Measurements from ENCODE around the gene OOEP. TPM values are rescaled to one million over a fixed set of nuclear protein-coding genes. Genes with fewer than 3 reads are reported as not detected.
A peak's percentile ranks its signal among the peaks of the same experiment; 100 is the strongest.

OOEP gene
- total and polyA plus RNA-seq, 2 donors (not counting 1 experiment from before 2014, with no cell fraction given), result 0.70 TPM; not detected in 1

DNA sequence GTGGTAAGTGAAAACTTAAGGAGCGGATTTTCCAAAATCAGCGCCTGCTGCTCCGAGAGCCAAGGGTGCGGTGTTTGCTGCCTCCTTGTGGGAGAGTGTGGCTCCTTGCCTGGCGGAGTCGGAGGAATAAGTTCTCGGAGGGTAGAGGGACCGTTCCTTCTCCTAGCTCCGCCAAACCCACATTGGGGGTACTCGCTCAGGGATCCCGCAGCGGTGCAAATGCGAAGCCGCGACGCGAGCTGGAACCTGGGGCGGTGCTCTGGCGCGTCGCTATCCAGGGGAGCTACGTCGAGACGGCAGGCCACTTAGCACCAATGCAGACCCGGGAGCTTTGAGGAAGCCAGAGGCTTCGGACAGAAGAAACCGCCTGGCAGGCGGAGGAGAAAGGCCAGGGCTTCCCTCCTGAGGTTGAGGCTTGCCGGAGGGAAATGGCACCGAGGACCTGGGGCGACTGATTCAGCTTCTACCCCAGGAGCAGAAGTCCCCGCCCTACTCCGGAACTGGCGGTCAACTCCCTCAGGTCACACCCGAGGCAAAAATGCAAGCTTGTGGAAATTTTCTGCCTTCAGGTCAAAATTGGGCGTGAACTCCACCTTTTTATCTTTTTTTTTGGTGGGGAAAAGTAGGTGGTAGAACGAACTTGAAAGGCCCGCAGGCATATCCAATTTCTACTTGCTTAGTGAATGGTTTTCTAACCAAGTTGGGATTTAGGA is 19.3 kb upstream of the OOEP start:
- intact Hi-C loops (cut with micrococcal nuclease), result no loop called here
- H3K79me2 ChIP-seq (ENCODE audit: control insufficient read depth, insufficient read depth, low read length), result no peaks in the 10 kb centered on the region
- H3K27ac ChIP-seq (ENCODE audit: low read length in 2 of 2), result peak overlapping the region in 1 of 2 donors; percentile 10
- Mint-ChIP-seq H3K4me1 (peaks cover 7% of the 10 kb centered on the region), H3K4me3 (peak overlapping the region; percentile 87), H3K27me3 (no peaks in the 10 kb centered on the region), H3K9me3 (ENCODE audit: insufficient read depth) (no peaks in the 10 kb centered on the region), H3K27ac (peak overlapping the region; percentile 61)
- H4K20me1 ChIP-seq (ENCODE audit: control insufficient read depth, insufficient read depth, low read length, poor library complexity, severe bottlenecking), result no peaks in the 10 kb centered on the region
- peak overlapping the region; percentile 88 for H2AFZ ChIP-seq (ENCODE audit: insufficient read depth, low read depth, low read length, poor library complexity, severe bottlenecking)
- TF ChIP-seq EZH2 (IDR thresholded peaks at IDR 0.05; ENCODE audit: borderline replicate concordance, insufficient read depth, low read depth, low read length, poor library complexity, severe bottlenecking), result no peak
- TF ChIP-seq, protein P1, sequence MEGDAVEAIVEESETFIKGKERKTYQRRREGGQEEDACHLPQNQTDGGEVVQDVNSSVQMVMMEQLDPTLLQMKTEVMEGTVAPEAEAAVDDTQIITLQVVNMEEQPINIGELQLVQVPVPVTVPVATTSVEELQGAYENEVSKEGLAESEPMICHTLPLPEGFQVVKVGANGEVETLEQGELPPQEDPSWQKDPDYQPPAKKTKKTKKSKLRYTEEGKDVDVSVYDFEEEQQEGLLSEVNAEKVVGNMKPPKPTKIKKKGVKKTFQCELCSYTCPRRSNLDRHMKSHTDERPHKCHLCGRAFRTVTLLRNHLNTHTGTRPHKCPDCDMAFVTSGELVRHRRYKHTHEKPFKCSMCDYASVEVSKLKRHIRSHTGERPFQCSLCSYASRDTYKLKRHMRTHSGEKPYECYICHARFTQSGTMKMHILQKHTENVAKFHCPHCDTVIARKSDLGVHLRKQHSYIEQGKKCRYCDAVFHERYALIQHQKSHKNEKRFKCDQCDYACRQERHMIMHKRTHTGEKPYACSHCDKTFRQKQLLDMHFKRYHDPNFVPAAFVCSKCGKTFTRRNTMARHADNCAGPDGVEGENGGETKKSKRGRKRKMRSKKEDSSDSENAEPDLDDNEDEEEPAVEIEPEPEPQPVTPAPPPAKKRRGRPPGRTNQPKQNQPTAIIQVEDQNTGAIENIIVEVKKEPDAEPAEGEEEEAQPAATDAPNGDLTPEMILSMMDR (IDR thresholded peaks at IDR 0.05), result peak; percentile 16
- H3K9ac ChIP-seq (ENCODE audit: low read length), result peak overlapping the region; percentile 75
- peaks cover 3 to 15% of the 10 kb centered on the region in 2 donors for H3K4me1 ChIP-seq (ENCODE audit: control insufficient read depth in 2 of 2, insufficient read depth in 2 of 2, low read length in 2 of 2)
- H3K27me3 ChIP-seq (replicated peaks in 1 of 4; ENCODE audit: control extremely low read depth in 1 of 4, control insufficient read depth in 3 of 4, insufficient read depth in 4 of 4, low read length in 3 of 4), result no peaks in the 10 kb centered on the region
- no peaks in the 10 kb centered on the region for H3K36me3 ChIP-seq (replicated peaks in 1 of 2; ENCODE audit: control extremely low read depth in 1 of 2, control insufficient read depth in 1 of 2, extremely low read depth in 1 of 2, insufficient read depth in 2 of 2, low read length in 1 of 2)
- ChIA-PET POLR2A (interaction anchor here (0.5 kb wide), 1 partner anchor 1853 kb away, joined by 3 read pairs; no protein-coding TSS in a partner anchor), CTCF (interaction anchor here (0.6 to 1.7 kb wide), 5 partner anchors 50 to 263 kb away, joined by 3 to 4 read pairs (median 3); no protein-coding TSS in a partner anchor)
- H3K4me3 ChIP-seq (ENCODE audit: control extremely low read depth in 1 of 5, extremely low read depth in 1 of 5, insufficient read depth in 1 of 5, low read depth in 2 of 5, low read length in 4 of 5), result peak overlapping the region; percentile 58 to 83 (median 65)
- ATAC-seq (ENCODE audit: low read depth), result peak; percentile 80
- under 1% methylated on average over 29 of the region's 38 CpGs for WGBS (ENCODE audit: insufficient coverage)
- DNase-seq, result peak; percentile 52
- H3K9me3 ChIP-seq (ENCODE audit: control extremely low read depth in 1 of 3, control insufficient read depth in 2 of 3, insufficient read depth in 1 of 3, low read length in 2 of 3), result no peaks in the 10 kb centered on the region
- peak overlapping the region; percentile 74 for H3K4me2 ChIP-seq (replicated peaks; ENCODE audit: low read depth, low read length, poor library complexity, severe bottlenecking)

DNA sequence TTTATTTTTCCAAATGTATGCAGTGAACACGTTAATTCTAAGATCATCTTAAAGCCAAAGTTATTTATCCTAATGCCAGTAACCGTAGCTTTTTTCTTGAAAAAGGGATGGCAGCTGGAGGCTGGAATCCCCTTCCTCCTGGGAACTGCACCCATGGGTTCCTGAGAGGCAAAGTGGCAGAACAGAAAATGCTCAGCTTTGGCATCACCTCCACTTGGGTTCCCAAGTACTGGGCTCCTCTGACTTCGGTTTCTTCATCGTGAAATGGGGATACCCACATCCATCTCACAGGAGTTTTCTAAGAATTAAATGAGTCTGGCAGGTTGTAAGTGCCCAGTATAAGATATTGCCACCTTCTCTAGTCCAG is 18.7 kb upstream of the OOEP start:
- Histone ChIP-seq H3K4me1 (ENCODE audit: control insufficient read depth in 2 of 2, insufficient read depth in 2 of 2, low read length in 2 of 2) (peaks cover 3 to 15% of the 10 kb centered on the region in 2 donors), H3K27ac (ENCODE audit: low read length in 2 of 2) (peak overlapping the region in 1 of 2 donors; percentile 10), H3K27me3 (replicated peaks in 1 of 4; ENCODE audit: control extremely low read depth in 1 of 4, control insufficient read depth in 3 of 4, insufficient read depth in 4 of 4, low read length in 3 of 4) (no peaks in the 10 kb centered on the region), H3K9ac (ENCODE audit: low read length) (peak overlapping the region; percentile 75), H4K20me1 (ENCODE audit: control insufficient read depth, insufficient read depth, low read length, poor library complexity, severe bottlenecking) (no peaks in the 10 kb centered on the region), H3K4me3 (ENCODE audit: control extremely low read depth in 1 of 5, extremely low read depth in 1 of 5, insufficient read depth in 1 of 5, low read depth in 2 of 5, low read length in 4 of 5) (peak overlapping the region; percentile 58 to 83 (median 65)), H3K4me2 (replicated peaks; ENCODE audit: low read depth, low read length, poor library complexity, severe bottlenecking) (peak overlapping the region; percentile 74), H2AFZ (ENCODE audit: insufficient read depth, low read depth, low read length, poor library complexity, severe bottlenecking) (peak overlapping the region; percentile 88), H3K79me2 (ENCODE audit: control insufficient read depth, insufficient read depth, low read length) (no peaks in the 10 kb centered on the region), H3K9me3 (ENCODE audit: control extremely low read depth in 1 of 3, control insufficient read depth in 2 of 3, insufficient read depth in 1 of 3, low read length in 2 of 3) (no peaks in the 10 kb centered on the region), H3K36me3 (replicated peaks in 1 of 2; ENCODE audit: control extremely low read depth in 1 of 2, control insufficient read depth in 1 of 2, extremely low read depth in 1 of 2, insufficient read depth in 2 of 2, low read length in 1 of 2) (no peaks in the 10 kb centered on the region)
- H3K27ac Mint-ChIP-seq, result peak overlapping the region; percentile 61
- no peaks in the 10 kb centered on the region for H3K9me3 Mint-ChIP-seq (ENCODE audit: insufficient read depth)
- no CpG with 5 or more reads among the region's 4 CpGs for WGBS (ENCODE audit: insufficient coverage)
- intact Hi-C loops (cut with micrococcal nuclease), result no loop called here
- CTCF ChIA-PET, result interaction anchor here (0.6 to 1.7 kb wide), 5 partner anchors 50 to 264 kb away, joined by 3 to 4 read pairs (median 3); no protein-coding TSS in a partner anchor
- H3K27me3 Mint-ChIP-seq, result no peaks in the 10 kb centered on the region
- H3K4me1 Mint-ChIP-seq, result peaks cover 7% of the 10 kb centered on the region
- DNase-seq, result no peak
- no peak for ATAC-seq (ENCODE audit: low read depth)
- POLR2A ChIA-PET, result no interaction called here
- peak overlapping the region; percentile 87 for H3K4me3 Mint-ChIP-seq
- TF ChIP-seq EZH2 (IDR thresholded peaks at IDR 0.05; ENCODE audit: borderline replicate concordance, insufficient read depth, low read depth, low read length, poor library complexity, severe bottlenecking), result no peak
- TF ChIP-seq, protein P1 (IDR thresholded peaks at IDR 0.05), result no peak
